SU-DHL-6 (cell line): ENCODE measurements around the gene SCARF1.

ENCODE experiments used
- CTCF ChIP-seq: fragments of 200-600 bp; sonication (generic); IDR thresholded peaks from one replicate; pipeline ENCODE4 v1.5.1; 2017; ENCODE audit warnings: antibody characterized with exemption, mild to moderate bottlenecking, low read length, moderate library complexity; ENCODE audit not compliant: insufficient read depth, poor library complexity, severe bottlenecking
- EZH2phosphoT487 ChIP-seq: fragments of 200-600 bp; sonication (generic), shearing (Covaris generic); conservative IDR thresholded peaks from 2 replicates; pipeline ENCODE4 v1.6.1; 2018; ENCODE audit warnings: mild to moderate bottlenecking, antibody characterized with exemption, low read length, moderate library complexity, mixed read lengths

- TF ChIP-seq CTCF (no peak), EZH2phosphoT487 (no peak)
Measured at GRCh38 chr17:1605681-1606351, 39.7 kb downstream of the SCARF1 start.
